Measurements from ENCODE around the gene C2orf76. TPM values are rescaled to one million over a fixed set of nuclear protein-coding genes. Genes with fewer than 3 reads are reported as not detected.

C2orf76 gene
- polyA plus RNA-seq, 4 donors: 11.0 to 13.5 (median 12.2) TPM

DNA sequence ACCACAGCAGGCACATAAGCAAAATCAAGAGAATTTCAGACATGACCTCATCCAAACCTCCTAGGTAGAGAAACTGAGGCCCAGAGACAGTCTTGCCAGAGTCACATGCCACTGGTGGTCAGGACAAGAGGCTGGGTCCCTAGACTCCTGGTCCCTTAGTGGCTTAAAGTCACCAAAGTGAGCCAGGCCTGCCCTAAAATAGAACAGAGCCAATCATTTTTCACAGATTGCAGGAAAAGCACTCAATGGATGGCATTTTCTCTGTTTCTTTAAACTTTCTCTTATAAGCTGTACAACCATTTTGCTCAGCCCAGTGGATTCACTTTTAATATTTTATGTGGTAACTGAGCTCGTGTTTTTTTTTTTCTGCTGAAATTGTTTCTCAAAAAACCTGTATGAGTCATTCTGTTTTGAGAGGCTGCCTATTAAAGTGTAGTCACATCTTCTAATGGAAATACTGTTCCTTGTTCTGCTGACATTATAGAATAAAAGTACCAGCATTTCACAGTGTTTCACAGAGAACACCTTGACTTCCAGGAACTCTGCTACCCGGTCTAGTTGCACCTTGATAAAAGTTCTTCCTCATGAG is 113.4 kb downstream of the C2orf76 start:
- H3K36me3 ChIP-seq (ENCODE audit: control insufficient read depth in 3 of 3, insufficient read depth in 2 of 3, low read depth in 1 of 3, low read length in 3 of 3): no peaks in the 10 kb centered on the region
- WGBS, 3 donors: 61 to 68% (median 62%) methylated on average over 2 of the region's 2 CpGs
- H3K27ac ChIP-seq (ENCODE audit: low read depth in 1 of 3, low read length in 2 of 3): no peak overlapping the region
- H3K9me3 ChIP-seq (ENCODE audit: control insufficient read depth in 2 of 2, insufficient read depth in 1 of 2, low read depth in 1 of 2, low read length in 1 of 2): no peaks in the 10 kb centered on the region
- FAIRE-seq (no peak), DNase-seq (no peak)
- no peak overlapping the region for H3K4me3 ChIP-seq (ENCODE audit: low read depth in 1 of 3, low read length in 3 of 3)
- no peaks in the 10 kb centered on the region for H3K4me1 ChIP-seq (ENCODE audit: control insufficient read depth in 3 of 3, insufficient read depth in 2 of 3, low read depth in 1 of 3, low read length in 2 of 3)
- no peaks in the 10 kb centered on the region for H3K27me3 ChIP-seq (ENCODE audit: control insufficient read depth in 3 of 3, insufficient read depth in 3 of 3, low read length in 3 of 3)

Other genes with a start within 250 kb of the C2orf76 start
- not detected for gene C1QL2, start 208.1 kb downstream of the C2orf76 start, polyA plus RNA-seq
- 10 to 100 TPM in 1 of 4 donors, 1 to 10 TPM in 3; 1.3 to 19.2 (median 3.2) TPM for gene STEAP3, start 143.0 kb downstream of the C2orf76 start, polyA plus RNA-seq
- 1,000 to 10,000 TPM in 1 of 4 donors, 100 to 1,000 TPM in 3; 461 to 1,006 (median 574) TPM for gene DBI, start 143 bp upstream of the C2orf76 start, polyA plus RNA-seq
- gene TMEM37, start 65.0 kb upstream of the C2orf76 start, polyA plus RNA-seq: 100 to 1,000 TPM in 1 of 4 donors, 10 to 100 TPM in 3; 43.2 to 124 (median 84.3) TPM
- 10 to 100 TPM; 15.0 to 48.8 (median 42.3) TPM for gene SCTR, start 157.6 kb upstream of the C2orf76 start, polyA plus RNA-seq
- 10 to 100 TPM in 2 of 4 donors, 1 to 10 TPM in 2; 2.2 to 19.4 (median 6.6) TPM for gene CFAP221, start 177.6 kb upstream of the C2orf76 start, polyA plus RNA-seq

All from small intestine (tissue), 7 donors.